A549 (cell line): ENCODE results near the gene MRPS5.

Source experiments
- CTCF ChIP-seq: fragments of >200 bp; sonication (Bioruptor Twin); formaldehyde crosslinking; IDR thresholded peaks from 3 replicates; pipeline ENCODE4 v1.5.1; 2016
- EP300 ChIP-seq, 2 experiments: fragments of >200 bp; sonication (Bioruptor Twin); formaldehyde crosslinking; IDR thresholded peaks; 2 replicates in 1 of 2; 3 replicates in 1 of 2; pipeline ENCODE4 v1.6.1; 2016 to 2017
- ESRRA ChIP-seq: fragments of 150-350 bp; IDR thresholded peaks from 2 replicates; pipeline ENCODE4 v1.6.1; 2014; ENCODE audit warnings: mild to moderate bottlenecking, low read length, borderline replicate concordance
- PHF8 ChIP-seq: fragments of 200-600 bp; sonication (generic); IDR thresholded peaks from 2 replicates; pipeline ENCODE4 v1.6.1; 2016; ENCODE audit warnings: low read depth, mild to moderate bottlenecking, antibody characterized with exemption, moderate library complexity, borderline replicate concordance
- USF2 ChIP-seq: fragments of 450-650 bp; IDR thresholded peaks from 2 replicates; pipeline ENCODE4 v1.6.1; 2014; ENCODE audit warnings: antibody characterized with exemption

GRCh38 chr2:95060446-95061118 is 61.0 kb downstream of the MRPS5 start:
- TF ChIP-seq PHF8 (no peak), CTCF (no peak), EP300 (IDR thresholded peaks at IDR 0.05) (no peak), USF2 (no peak), ESRRA (no peak)
